B cell (primary cell): ENCODE results near the gene MYO9B. TPM values are rescaled to one million over a fixed set of nuclear protein-coding genes. Genes with fewer than 3 reads are reported as not detected.

Experiments
- ATAC-seq: fragments of 200-7000 bp; cut with Tn5 transposase; one replicate; pipeline ENCODE4 v1.10.0; 2021; ENCODE audit warnings: low read depth, mild to moderate bottlenecking, moderate number of reproducible peaks, moderate library complexity
- CTCF ChIA-PET: fragments of 350-600 bp; sonication (Branson Sonifier 250); formaldehyde crosslinking; loops from one replicate; lab custom pipeline; 2021; ENCODE audit warnings: antibody characterized with exemption, inconsistent platforms; lab: Charles Lee
- POLR2A ChIA-PET: fragments of 350-600 bp; sonication (Branson Sonifier 250); formaldehyde crosslinking; loops from one replicate; lab custom pipeline; 2021; ENCODE audit warnings: antibody characterized with exemption; lab: Charles Lee
- DNase-seq: peaks from one replicate; pipeline ENCODE4 v3.0.0; 2013
- H2AFZ ChIP-seq: 2 replicates; pipeline ENCODE4 v1.6.1; 2012; ENCODE audit warnings: mild to moderate bottlenecking, low read depth, low read length; ENCODE audit not compliant: insufficient read depth, poor library complexity, severe bottlenecking
- H3K27ac ChIP-seq, 2 donors: 1 replicate in 1 of 2; 2 replicates in 1 of 2; pipeline ENCODE4 v1.5.1; 2012 to 2013; ENCODE audit warnings: low read length in 2 of 2, mild to moderate bottlenecking in 2 of 2, moderate library complexity in 1 of 2
- H3K27me3 ChIP-seq, 4 experiments: fragments of 200-600 bp in 1 of 4; sonication (generic) in 1 of 4; replicated peaks in 1 of 4; 1 replicate in 2 of 4; 2 replicates in 2 of 4; pipeline versions ENCODE4 v1.6.1 to v1.7.0; 2013 to 2016; ENCODE audit warnings: low read length in 3 of 4, mild to moderate bottlenecking in 2 of 4, mixed read lengths in 1 of 4, moderate library complexity in 1 of 4; ENCODE audit not compliant: insufficient read depth in 4 of 4, control insufficient read depth in 3 of 4; ENCODE audit errors: control extremely low read depth in 1 of 4
- H3K36me3 ChIP-seq, 2 experiments: replicated peaks in 1 of 2; 1 replicate in 1 of 2; 2 replicates in 1 of 2; pipeline versions ENCODE4 v1.6.1 to v1.7.1; 2013; ENCODE audit warnings: low read length in 1 of 2; ENCODE audit not compliant: insufficient read depth in 2 of 2, control insufficient read depth in 1 of 2; ENCODE audit errors: control extremely low read depth in 1 of 2, extremely low read depth in 1 of 2
- H3K4me1 ChIP-seq, 2 donors: fragments of 200-600 bp in 1 of 2; sonication (generic) in 1 of 2; 1 replicate in 1 of 2; 2 replicates in 1 of 2; pipeline versions ENCODE4 v1.5.1 to v1.6.1; 2013 to 2017; ENCODE audit warnings: low read length in 2 of 2; ENCODE audit not compliant: control insufficient read depth in 2 of 2, insufficient read depth in 2 of 2
- H3K4me2 ChIP-seq: replicated peaks from 2 replicates; pipeline ENCODE3; 2012; ENCODE audit warnings: mild to moderate bottlenecking, low read depth, low read length; ENCODE audit not compliant: poor library complexity, severe bottlenecking
- H3K4me3 ChIP-seq, 5 experiments: fragments of 200-600 bp in 1 of 5; sonication (generic) in 1 of 5; 1 replicate in 3 of 5; 2 replicates in 2 of 5; pipeline versions ENCODE4 v1.5.1 to v1.7.0; 2011 to 2016; ENCODE audit warnings: low read length in 4 of 5, mild to moderate bottlenecking in 4 of 5, low read depth in 2 of 5, control low read depth in 1 of 5, moderate library complexity in 1 of 5; ENCODE audit not compliant: insufficient read depth in 1 of 5; ENCODE audit errors: control extremely low read depth in 1 of 5, extremely low read depth in 1 of 5
- H3K79me2 ChIP-seq: fragments of 200-600 bp; sonication (generic); one replicate; pipeline ENCODE4 v1.6.0; 2016; ENCODE audit warnings: low read length; ENCODE audit not compliant: control insufficient read depth, insufficient read depth
- H3K9ac ChIP-seq: fragments of 200-600 bp; sonication (generic); 2 replicates; pipeline ENCODE4 v1.6.1; 2017; ENCODE audit warnings: mild to moderate bottlenecking, low read length, moderate library complexity
- H3K9me3 ChIP-seq, 3 donors: one replicate each; pipeline versions ENCODE4 v1.6.1 to v1.7.1; 2013; ENCODE audit warnings: low read length in 2 of 3; ENCODE audit not compliant: control insufficient read depth in 2 of 3, insufficient read depth in 1 of 3; ENCODE audit errors: control extremely low read depth in 1 of 3
- H4K20me1 ChIP-seq: 2 replicates; pipeline ENCODE4 v1.6.0; 2012; ENCODE audit warnings: mild to moderate bottlenecking, low read length; ENCODE audit not compliant: insufficient read depth, control insufficient read depth, poor library complexity, severe bottlenecking
- H3K27ac Mint-ChIP-seq: one replicate; pipeline ENCODE4 v1.8.0; 2021; ENCODE audit warnings: mixed read lengths
- H3K27me3 Mint-ChIP-seq: one replicate; pipeline ENCODE4 v1.8.0; 2021; ENCODE audit warnings: mixed read lengths
- H3K4me1 Mint-ChIP-seq: one replicate; pipeline ENCODE4 v1.8.0; 2021; ENCODE audit warnings: mixed read lengths
- H3K4me3 Mint-ChIP-seq: one replicate; pipeline ENCODE4 v1.8.0; 2021; ENCODE audit warnings: mixed read lengths
- H3K9me3 Mint-ChIP-seq: one replicate; pipeline ENCODE4 v1.8.0; 2022; ENCODE audit warnings: mixed read lengths; ENCODE audit not compliant: insufficient read depth
- EZH2 ChIP-seq: IDR thresholded peaks from 2 replicates; pipeline ENCODE4 v1.6.1; 2012; ENCODE audit warnings: borderline replicate concordance, low read depth, mild to moderate bottlenecking, moderate library complexity, low read length; ENCODE audit not compliant: insufficient read depth, poor library complexity, severe bottlenecking
- WGBS: methylation state at CpG from one replicate; pipeline ENCODE4 v1.1.5; 2013; ENCODE audit warnings: missing lambda C conversion rate; ENCODE audit not compliant: insufficient coverage; 5-methylcytosine and 5-hydroxymethylcytosine counted together
- intact Hi-C: fragments of 100-400 bp; cut with micrococcal nuclease; formaldehyde crosslinking; loops from one replicate; pipeline ENCODE4 v1.10.0; 2022
- polyA plus RNA-seq: library from polyadenylated mRNA; depleted of rRNA; stranded (reverse); fragments of >200 nt; gene quantifications from 2 replicates; pipeline ENCODE4 v1.2.3, GENCODE V29; 2012
- total RNA-seq, 2 donors: library from RNA; stranded (reverse); fragments of 120-200 nt in 1 of 2; gene quantifications; 1 replicate in 1 of 2; 2 replicates in 1 of 2; pipeline versions ENCODE4 v1.2.3 to v1.2.4, GENCODE V29; 2013 to 2022
- TF ChIP-seq, protein P1 (sequence below): fragments of 200-600 bp; IDR thresholded peaks from one replicate; pipeline ENCODE4 v1.8.0; 2022; ENCODE audit warnings: antibody characterized with exemption, mild to moderate bottlenecking

MYO9B gene
- total and polyA plus RNA-seq, 2 donors (not counting 1 experiment from before 2014, with no cell fraction given), result 256 to 273 TPM

DNA sequence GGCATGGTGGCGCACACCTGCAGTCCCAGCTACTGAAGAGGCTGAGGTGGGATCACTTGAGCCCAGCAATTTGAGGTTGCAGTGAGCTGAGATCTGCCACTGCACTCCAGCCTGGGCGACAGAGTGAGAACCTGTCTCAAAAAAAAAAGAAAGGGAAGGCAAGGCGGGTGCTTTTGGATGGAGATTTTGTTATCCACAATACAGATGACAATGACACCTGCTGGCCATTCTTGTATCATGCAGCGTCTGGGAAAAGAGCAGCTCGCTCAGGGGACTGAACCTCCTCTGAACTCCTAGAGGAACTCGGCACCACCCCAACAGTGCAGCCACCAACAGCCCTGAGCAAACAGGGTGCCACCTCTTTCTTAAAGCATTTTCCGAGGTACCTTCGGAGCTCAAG is 23.1 kb upstream of the MYO9B start:
- Histone ChIP-seq H3K9ac (no peak overlapping the region), H4K20me1 (no peaks in the 10 kb centered on the region), H2AFZ (no peak overlapping the region), H3K4me2 (no peak overlapping the region), H3K4me1 (no peaks in the 10 kb centered on the region), H3K9me3 (no peaks in the 10 kb centered on the region), H3K4me3 (no peak overlapping the region), H3K79me2 (no peaks in the 10 kb centered on the region), H3K27me3 (no peaks in the 10 kb centered on the region), H3K27ac (no peak overlapping the region), H3K36me3 (peaks cover 0 to 44% of the 10 kb centered on the region in 2 experiments)
- H3K27me3 Mint-ChIP-seq, result no peaks in the 10 kb centered on the region
- no peak overlapping the region for H3K27ac Mint-ChIP-seq
- H3K9me3 Mint-ChIP-seq, result no peaks in the 10 kb centered on the region
- POLR2A ChIA-PET, result interaction anchor here (0.7 kb wide), 1 partner anchor 257 kb away, joined by 3 read pairs; the partner anchor contains the start of gene DDA1
- CTCF ChIA-PET, result interaction anchor here (0.7 to 2.0 kb wide), 12 partner anchors 12 to 464 kb away, joined by 3 to 15 read pairs (median 3); no protein-coding TSS in a partner anchor
- H3K4me1 Mint-ChIP-seq, result no peaks in the 10 kb centered on the region
- TF ChIP-seq, protein P1, sequence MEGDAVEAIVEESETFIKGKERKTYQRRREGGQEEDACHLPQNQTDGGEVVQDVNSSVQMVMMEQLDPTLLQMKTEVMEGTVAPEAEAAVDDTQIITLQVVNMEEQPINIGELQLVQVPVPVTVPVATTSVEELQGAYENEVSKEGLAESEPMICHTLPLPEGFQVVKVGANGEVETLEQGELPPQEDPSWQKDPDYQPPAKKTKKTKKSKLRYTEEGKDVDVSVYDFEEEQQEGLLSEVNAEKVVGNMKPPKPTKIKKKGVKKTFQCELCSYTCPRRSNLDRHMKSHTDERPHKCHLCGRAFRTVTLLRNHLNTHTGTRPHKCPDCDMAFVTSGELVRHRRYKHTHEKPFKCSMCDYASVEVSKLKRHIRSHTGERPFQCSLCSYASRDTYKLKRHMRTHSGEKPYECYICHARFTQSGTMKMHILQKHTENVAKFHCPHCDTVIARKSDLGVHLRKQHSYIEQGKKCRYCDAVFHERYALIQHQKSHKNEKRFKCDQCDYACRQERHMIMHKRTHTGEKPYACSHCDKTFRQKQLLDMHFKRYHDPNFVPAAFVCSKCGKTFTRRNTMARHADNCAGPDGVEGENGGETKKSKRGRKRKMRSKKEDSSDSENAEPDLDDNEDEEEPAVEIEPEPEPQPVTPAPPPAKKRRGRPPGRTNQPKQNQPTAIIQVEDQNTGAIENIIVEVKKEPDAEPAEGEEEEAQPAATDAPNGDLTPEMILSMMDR, result peak; percentile 53
- TF ChIP-seq EZH2, result no peak
- peak; percentile 49 for DNase-seq
- ATAC-seq, result no peak
- intact Hi-C loops, result loop anchor here (1.0 to 2.0 kb wide), 2 partner anchors 274 to 281 kb away; no protein-coding TSS in a partner anchor
- no peak overlapping the region for H3K4me3 Mint-ChIP-seq
- 81% methylated on average over 6 of the region's 8 CpGs for WGBS

DNA sequence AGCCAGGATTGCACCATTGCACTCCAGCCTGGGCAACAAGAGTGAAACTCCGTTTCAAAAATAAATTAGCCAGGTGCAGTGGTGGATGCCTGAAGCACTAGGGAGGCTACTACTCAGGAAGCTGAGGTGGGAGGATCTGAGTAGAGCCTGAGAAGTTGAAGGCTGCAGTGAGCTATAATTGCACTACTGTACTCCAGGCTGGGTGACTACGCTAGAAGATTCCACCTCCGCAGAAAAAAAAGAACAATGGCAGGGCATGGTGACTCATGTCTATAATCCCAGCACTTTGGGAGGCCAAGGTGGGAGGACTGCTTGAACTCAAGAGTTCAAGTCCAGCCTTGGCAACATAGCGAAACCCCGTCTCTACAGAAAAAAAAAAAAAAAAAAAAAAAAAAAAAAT is 20.8 kb upstream of the MYO9B start:
- intact Hi-C loops, result no loop called here
- no peaks in the 10 kb centered on the region for H3K79me2 ChIP-seq
- Mint-ChIP-seq H3K4me3 (no peak overlapping the region), H3K9me3 (no peaks in the 10 kb centered on the region), H3K4me1 (no peaks in the 10 kb centered on the region), H3K27ac (no peak overlapping the region), H3K27me3 (no peaks in the 10 kb centered on the region)
- H3K4me1 ChIP-seq, result no peaks in the 10 kb centered on the region
- H3K4me3 ChIP-seq, result no peak overlapping the region
- no peak for DNase-seq
- CTCF ChIA-PET, result no interaction called here
- no peaks in the 10 kb centered on the region for H3K27me3 ChIP-seq
- ATAC-seq, result no peak
- H4K20me1 ChIP-seq, result no peaks in the 10 kb centered on the region
- no peak overlapping the region for H2AFZ ChIP-seq
- no peak overlapping the region for H3K27ac ChIP-seq
- 97% methylated on average over 3 of the region's 5 CpGs for WGBS
- peaks cover 10 to 57% of the 10 kb centered on the region in 2 experiments for H3K36me3 ChIP-seq
- no peak overlapping the region for H3K9ac ChIP-seq
- TF ChIP-seq, protein P1, result no peak
- TF ChIP-seq EZH2, result no peak
- peaks cover 4 to 18% (median 16%) of the 10 kb centered on the region in 3 donors for H3K9me3 ChIP-seq
- POLR2A ChIA-PET, result no interaction called here
- H3K4me2 ChIP-seq, result no peak overlapping the region
